Activated CD8-positive, alpha-beta memory T cell treated with anti-CD3 and anti-CD28 coated beads for 36 hours (primary cell): ENCODE measurements around the gene BEND3. TPM values are rescaled to one million over a fixed set of nuclear protein-coding genes. Genes with fewer than 3 reads are reported as not detected.
"Not testable (repeated sequence)": the region's sequence is repeated elsewhere in the genome, so short reads cannot be mapped to it uniquely, and the experiment has no call there.

Experiments
- CTCF ChIA-PET: fragments of 350-600 bp; sonication (Branson Sonifier 250); formaldehyde crosslinking; loops from one replicate; lab custom pipeline; 2021; ENCODE audit warnings: antibody characterized with exemption; lab: Charles Lee
- POLR2A ChIA-PET: fragments of 350-600 bp; sonication (Branson Sonifier 250); formaldehyde crosslinking; loops from one replicate; lab custom pipeline; 2021; ENCODE audit warnings: antibody characterized with exemption; lab: Charles Lee
- total RNA-seq, 2 experiments: library from RNA; stranded (reverse); gene quantifications; one replicate each; pipeline ENCODE4 v1.2.3, GENCODE V29; 2021

The BEND3 gene
- total RNA-seq, 2 experiments from 2014 or later: 8.7 to 9.0 TPM

DNA sequence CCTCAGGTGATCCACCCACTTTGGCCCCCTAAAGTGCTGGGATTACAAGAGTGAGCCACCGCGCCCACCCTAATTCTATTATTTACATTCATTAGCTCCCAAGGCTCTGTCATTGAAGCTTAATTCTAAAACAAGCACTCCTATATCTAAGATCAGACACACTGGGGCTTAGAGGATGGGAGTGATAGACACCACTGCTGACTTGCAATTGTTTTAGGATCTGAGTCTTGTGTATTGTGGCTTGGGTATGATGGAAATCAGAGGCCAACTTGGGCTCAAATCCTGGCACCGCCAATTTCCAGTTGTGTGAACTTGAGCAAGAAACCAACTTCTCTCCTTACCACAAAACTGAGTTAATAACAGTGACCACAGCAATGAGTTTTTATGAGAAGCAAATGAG, 52.6 kb downstream of the BEND3 start:
- CTCF ChIA-PET: interaction anchor here (1.5 kb wide), 1 partner anchor 35 kb away, joined by 3 read pairs; the partner anchor contains the start of gene MTRES1
- POLR2A ChIA-PET: no interaction called here

DNA sequence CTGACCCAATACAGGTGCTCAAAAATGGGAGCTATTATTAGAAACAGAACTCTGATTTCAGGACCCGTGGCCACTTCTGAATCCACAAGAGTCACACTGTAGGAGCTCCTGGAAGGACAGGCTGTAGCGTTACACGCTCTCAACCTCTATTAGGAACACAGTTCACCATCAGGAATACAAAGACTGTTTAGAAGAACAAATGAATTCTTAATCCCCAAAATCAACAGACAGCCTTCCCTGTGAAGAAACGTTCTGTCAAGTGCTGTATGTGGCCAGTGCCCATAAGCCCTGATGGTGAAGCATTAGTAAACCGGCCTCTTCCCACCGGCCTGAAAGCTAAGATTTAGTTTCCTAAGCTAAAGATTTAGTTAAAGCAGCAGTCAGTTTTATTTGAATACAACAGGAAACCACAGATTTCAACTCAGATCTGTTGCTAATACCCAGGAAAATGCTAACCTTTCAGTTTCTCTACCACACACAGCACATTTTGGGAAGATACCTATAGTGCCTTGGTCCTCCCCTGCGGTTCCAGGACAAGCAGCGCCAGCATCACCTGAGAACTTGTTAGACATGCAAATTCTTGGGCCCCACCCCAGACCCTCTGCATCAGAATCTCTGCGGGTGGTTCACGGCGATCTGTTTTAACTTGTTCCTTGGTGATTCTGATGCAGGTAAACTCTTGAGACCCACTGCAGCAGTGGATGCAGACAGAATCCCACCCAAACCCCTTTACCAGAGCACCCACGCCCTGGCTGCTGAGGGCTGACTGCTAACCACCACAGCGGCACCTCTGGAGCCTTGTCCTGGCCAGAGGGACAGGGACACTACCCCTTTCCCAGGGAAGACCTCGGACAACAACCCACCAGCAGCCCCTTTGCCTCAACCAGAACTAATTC, 53.9 kb downstream of the BEND3 start:
- CTCF ChIA-PET: interaction anchor here (1.5 kb wide), 1 partner anchor 34 kb away, joined by 3 read pairs; the partner anchor contains the start of gene MTRES1
- POLR2A ChIA-PET: interaction anchor here (0.5 kb wide), 1 partner anchor 483 kb away, joined by 3 read pairs; no protein-coding TSS in a partner anchor

DNA sequence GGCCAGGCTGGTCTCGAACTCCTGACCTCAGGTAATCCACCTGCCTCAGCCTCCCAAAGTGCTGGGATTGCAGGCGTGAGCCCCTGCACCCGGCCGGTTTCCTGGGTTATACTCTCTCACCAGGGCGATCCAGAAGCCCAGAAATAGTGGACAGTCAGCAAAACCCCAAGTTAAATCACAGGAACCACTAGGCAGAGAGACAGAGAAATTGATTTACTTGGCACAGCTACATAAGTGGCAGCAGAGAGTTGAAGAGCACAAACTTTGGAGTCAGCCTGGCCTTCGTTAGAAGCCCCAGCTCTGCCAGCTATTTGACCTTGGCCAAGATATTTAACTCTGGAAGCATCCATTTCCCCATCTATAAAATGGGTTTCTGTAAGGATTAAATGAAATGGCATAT, 54.6 kb downstream of the BEND3 start:
- CTCF ChIA-PET: no interaction called here
- POLR2A ChIA-PET: no interaction called here

DNA sequence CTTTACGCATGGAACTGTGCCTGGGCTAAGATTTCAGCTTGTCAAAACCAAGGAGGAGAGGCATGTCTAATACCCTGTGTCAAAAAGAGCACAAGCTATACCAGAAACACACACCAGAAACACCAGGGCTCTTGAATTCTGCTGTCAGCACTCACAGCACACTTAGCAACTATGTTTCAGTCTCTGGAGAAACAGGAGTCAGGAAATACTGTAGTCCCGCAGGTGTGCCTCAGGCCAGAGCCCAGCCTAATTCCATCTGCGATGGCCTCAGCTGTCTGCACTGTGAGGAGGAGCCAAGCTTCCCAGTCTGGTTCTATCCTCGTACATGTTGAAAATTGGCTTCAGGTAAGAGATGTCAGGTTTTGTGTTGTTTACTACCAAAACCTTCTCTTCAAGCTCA, 55.7 kb downstream of the BEND3 start:
- CTCF ChIA-PET: no interaction called here
- POLR2A ChIA-PET: no interaction called here

DNA sequence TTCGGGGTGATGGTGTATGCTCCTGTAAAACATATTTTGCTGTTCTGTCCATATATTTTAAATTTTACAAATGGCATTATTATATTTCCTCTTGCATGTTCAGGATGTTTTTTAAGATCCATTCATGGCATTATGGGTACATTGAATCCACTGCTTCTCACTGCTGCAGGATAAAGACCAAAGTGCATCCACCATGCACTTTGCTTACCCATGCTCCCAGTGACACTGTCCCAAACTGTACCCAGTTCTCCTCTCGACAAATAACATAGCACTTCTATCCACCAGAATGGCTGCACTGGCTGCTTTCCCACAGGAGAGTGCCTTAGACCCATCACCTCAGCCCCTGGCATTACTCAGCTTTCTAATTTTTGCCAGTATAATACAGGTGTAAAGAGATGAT, 57.6 kb downstream of the BEND3 start:
- POLR2A ChIA-PET: interaction anchor here (0.7 kb wide), 1 partner anchor 446 kb away, joined by 3 read pairs; no protein-coding TSS in a partner anchor

DNA sequence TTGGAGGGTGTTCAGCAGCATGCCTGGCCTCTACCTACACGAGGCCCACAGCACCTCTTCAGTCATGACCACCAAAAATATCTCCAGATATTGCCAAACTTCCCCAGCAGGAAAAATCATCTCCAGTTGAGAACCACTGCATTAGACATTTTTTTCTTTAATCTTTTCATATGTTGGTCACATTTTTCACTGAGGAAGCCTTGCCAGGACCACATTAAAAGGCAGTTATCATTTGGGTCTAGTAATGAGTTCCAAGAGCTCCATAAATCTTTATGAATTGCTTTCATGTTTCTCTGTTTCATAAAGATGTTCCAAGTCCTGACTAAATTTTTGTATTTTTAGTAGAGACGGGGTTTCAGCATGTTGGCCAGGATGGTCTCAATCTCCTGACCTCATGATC, 58.5 kb downstream of the BEND3 start:
- ChIA-PET CTCF (no interaction called here), POLR2A (interaction anchor here (0.7 kb wide), 1 partner anchor 445 kb away, joined by 3 read pairs; no protein-coding TSS in a partner anchor)

More for the DNA sequence above, 57.6 kb downstream of the BEND3 start:
- CTCF ChIA-PET: interaction anchor here (1.1 kb wide), 1 partner anchor 75 kb away, joined by 3 read pairs; no protein-coding TSS in a partner anchor

DNA sequence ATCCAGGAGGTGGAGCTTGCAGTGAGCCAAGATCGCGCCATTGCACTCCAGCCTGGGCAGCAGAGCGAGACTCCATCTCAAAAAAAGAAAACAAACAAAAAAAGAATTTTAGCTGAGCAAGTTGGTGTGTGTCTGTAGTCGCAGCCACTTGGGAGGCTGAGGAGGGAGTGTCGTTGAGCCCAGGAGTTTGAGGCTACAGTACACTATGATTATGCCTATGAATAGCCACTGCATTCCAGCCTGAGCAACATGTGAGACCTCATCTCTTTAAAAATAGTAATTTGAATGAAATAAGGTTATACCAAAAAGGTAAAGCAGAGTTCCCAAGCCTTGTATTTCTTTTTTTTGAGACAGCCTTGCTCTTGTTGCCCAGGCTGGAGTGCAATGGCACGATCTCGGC, 67.5 kb downstream of the BEND3 start:
- POLR2A ChIA-PET: no interaction called here
- CTCF ChIA-PET: no interaction called here

DNA sequence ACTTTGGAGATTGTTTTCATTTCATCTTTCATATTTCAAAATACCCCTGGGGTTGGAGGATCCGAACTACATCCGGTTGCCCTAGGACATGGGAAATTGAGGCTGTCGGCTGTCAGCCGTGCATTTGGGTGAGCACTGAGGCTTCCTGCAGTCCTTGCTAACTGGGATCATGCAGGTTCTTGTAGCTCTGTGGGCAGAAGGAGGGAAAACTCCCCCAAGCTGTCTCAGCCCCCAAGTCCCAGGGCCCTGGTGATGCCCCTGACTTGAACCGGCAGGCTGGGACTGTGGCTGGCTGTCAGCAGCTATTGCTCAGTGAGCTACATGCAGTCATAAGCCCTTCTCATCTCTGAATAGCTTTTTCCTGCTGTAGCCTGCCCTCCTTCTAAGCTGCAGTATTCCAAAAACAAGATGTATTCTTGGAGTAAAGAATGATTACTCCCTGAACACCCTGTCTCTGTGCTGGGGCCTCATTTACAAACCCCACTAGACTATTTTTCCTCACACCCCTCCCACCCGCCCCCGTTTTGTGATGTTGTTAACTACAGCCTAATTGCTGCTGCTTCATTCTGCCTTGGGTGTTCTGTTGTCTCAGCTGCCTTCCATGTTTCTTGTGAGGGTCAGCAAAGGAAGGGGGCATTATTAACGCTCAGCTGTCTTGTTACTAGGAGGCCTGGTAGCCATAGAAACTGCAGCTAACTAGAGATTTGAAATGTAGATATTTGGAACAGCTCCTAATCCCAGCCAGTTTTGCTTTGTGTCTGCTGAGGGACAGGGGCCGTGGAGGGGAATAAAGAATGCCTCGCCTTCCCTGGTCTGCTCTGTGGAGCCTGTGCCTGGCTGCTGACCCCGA, 69.3 kb downstream of the BEND3 start:
- CTCF ChIA-PET: no interaction called here
- POLR2A ChIA-PET: interaction anchor here (0.5 kb wide), 1 partner anchor 834 kb away, joined by 5 read pairs; no protein-coding TSS in a partner anchor

DNA sequence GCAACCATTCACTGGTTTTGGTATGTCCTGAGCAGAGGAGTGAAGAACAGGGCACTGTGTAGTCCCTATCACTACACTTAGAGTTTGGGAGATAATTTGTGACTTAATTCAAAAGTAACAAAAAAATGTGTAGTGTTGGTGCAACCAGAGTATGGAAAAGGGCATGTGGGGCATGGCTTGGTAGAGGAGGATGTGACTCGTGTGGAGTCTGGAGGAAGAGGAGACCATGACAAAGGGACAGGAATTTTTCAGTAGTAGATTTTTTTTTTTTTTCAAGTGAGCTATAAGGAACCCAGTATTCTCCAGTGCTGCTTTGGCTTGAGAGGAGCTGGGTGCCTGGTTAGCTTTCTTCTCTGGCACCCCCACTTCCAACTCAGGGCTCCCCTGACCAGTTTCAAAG, 82.2 kb downstream of the BEND3 start:
- CTCF ChIA-PET: no interaction called here

DNA sequence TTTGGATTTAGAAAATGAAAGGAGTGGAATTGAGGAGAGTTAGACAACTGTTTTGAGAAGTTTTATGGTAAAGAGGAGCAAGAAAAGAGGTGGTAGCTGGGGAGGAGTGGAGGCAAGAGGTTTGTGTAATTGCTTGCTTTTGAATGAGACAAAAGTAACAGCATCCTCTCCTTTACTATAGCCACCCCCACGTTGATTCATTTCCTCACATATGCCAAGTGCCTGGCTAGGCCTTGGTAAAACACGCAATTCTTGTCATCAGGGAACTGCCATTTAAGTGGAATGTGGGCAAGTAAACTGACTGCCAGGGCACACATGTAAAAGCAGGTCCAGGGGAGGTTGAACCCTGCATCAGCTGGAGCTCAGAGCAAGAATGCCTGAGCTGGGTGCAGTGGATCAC, 83.3 kb downstream of the BEND3 start:
- CTCF ChIA-PET: no interaction called here
- POLR2A ChIA-PET: no interaction called here

More for the DNA sequence above, 82.2 kb downstream of the BEND3 start:
- POLR2A ChIA-PET: no interaction called here

DNA sequence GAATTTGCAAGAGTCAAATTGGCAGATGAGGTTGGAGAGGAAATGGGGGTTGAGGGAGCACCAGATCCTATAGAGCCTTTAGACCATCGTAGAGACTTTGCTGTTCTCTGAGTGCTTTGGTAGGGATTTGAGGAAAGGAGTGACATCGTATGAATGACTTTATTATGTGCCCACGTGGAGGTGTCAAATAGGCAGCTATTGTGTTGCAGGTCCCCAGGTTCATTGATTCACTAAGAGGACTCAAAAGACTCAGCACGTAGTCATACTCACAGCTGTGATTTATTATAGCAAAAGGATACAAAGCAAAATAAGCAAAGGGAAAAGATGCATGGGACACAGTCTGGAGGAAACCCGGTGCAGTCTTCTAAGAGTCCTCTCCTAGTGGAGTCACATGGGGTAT, 85.2 kb downstream of the BEND3 start:
- ChIA-PET CTCF (interaction anchor here (0.6 to 1.6 kb wide), 2 partner anchors 84 to 490 kb away, joined by 3 to 4 read pairs; no protein-coding TSS in a partner anchor), POLR2A (no interaction called here)

DNA sequence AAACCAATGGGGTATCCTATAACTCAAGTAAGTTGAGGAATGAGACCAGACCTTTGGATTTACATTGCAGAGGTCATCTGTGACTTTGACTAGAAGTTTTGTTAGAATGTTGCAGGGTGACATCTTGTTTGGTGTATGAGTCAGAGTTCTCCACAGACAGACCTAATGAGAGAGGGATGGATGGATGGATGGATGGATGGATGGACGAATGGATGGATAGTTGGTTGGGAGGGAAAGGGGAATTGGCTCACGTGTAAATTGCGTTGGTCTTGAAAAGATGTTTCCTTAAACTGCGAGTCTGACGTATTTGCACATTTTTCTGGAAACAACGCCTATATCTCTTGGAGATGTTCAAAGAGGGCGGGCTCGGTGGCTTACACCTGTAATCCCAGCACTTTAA, 88.3 kb downstream of the BEND3 start:
- ChIA-PET CTCF (interaction anchor here (0.6 to 1.0 kb wide), 5 partner anchors 151 to 1729 kb away, joined by 3 read pairs; no protein-coding TSS in a partner anchor), POLR2A (no interaction called here)

DNA sequence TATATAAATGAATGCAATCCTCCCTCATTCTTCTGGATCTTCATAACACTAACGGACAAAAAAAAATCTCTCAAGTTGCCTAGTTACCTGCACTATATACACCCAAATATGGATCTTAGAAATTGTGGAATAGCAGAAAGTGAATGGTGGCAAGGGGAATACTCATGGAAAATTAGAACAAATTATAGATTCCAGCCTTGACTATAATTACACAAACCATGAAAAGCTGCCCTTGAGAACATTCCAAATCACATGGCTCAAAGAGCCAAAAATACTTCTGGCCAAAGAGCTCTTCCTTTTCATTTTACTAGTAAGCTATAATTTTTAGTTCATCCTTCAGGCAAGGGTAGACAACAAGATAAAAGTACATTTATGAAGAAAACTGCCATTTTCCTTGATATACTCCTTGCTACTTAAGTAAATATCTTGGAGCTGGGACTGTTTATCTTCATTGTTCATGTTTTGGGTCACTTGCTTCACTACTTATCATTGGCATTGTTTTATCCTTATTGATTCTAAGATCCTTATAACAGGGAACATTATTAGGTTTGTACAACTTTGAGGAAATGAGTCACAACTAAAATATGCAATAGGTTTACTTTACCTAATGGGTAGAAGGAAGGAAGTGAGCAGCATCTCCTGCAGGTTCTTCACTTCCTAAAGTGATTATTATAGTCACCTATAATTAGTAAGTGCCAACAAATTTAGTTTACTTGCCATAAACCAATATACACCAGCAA, 93.7 kb downstream of the BEND3 start:
- CTCF ChIA-PET: no interaction called here
- POLR2A ChIA-PET: no interaction called here

DNA sequence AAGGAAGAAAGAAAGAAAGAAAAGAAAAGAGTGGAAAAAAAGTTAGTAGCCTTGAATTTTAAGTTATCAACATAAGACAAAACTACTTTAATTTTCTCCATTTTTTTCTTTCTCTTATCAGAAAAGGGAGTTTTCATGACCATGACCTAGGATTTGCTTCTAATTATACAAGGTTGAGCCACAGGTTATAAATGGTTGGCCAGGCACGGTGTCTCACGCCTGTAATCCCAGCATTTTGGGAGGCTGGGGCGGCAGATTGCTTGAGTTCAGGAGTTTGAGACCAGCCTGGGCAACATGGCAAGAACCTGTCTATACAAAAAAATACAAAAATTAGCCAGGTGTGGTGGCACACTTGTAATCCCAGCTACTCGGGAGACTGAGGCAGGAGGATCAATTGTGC, 95.1 kb downstream of the BEND3 start:
- ChIA-PET CTCF (no interaction called here), POLR2A (no interaction called here)

DNA sequence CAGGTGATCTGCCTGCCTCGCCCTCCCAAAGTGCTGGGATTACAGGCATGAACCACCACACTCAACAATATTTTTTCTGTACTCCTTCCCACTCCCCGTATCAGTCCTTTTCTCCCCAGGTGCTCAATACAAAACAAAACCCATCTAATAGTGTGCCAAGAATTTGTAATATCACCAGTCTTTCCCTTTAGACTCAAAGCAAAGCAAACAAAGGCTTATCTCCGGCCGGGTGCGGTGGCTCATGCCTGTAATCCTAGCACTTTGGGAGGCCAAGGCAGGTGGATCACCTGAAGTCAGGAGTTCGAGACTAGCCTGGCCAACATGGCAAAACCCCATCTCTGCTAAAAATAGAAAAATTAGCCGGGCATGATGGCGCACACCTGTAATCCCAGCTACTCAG, 95.7 kb downstream of the BEND3 start:
- CTCF ChIA-PET, POLR2A ChIA-PET: not testable (repeated sequence)

DNA sequence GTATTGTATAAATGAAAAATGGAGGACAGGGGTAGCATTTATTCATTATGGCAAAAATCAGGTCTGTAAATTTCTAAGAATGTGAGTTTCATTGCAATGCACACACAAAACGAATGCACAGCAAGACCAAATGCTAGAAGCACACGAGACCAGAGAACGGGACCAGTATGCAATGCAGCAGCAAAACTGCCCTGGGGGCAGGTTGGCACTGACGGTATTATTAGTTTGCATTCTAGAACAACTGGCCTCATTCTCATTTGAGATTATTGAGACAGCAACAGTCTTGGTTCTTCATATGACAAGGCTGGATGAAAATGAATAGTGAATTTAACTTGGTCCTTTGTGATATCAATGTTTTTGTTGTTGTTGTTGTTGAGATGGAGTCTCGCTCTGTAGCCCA, 96.3 kb downstream of the BEND3 start:
- POLR2A ChIA-PET: no interaction called here
- CTCF ChIA-PET: no interaction called here
